HepG2 (cell line): Measurements from ENCODE around the gene SP140L. TPM values are rescaled to one million over a fixed set of nuclear protein-coding genes. Genes with fewer than 3 reads are reported as not detected.

Experiments used
- ATAC-seq: fragments of 200-7000 bp; cut with Tn5 transposase; 3 replicates; pipeline ENCODE4 v1.9.1; 2020; ENCODE audit warnings: mild to moderate bottlenecking, moderate library complexity
- BruUV-seq: library from RNA; stranded (reverse); fragments of 400-500 nt; replicated peaks from 2 replicates; lab custom pipeline; 2021; lab: Mats Ljungman, UMichigan
- CTCF ChIA-PET: fragments of 300-600 bp; formaldehyde crosslinking; extraction: SDS; loops from one replicate; lab custom pipeline; 2021; ENCODE audit warnings: low total read pairs, inconsistent platforms, low intra/inter-chr PET ratio; lab: Yijun Ruan, JAX
- POLR2A ChIA-PET: fragments of 350-600 bp; sonication (Branson Sonifier 250); formaldehyde crosslinking; loops from one replicate; lab custom pipeline; 2020; ENCODE audit warnings: antibody characterized with exemption, inconsistent platforms; lab: Yijun Ruan, JAX
- DNase-seq: peaks from one replicate; pipeline ENCODE4 v3.0.0-alpha.2; 2015; ENCODE audit warnings: low spot score
- FAIRE-seq: peaks from 3 replicates; lab custom pipeline; 2011; peaks lifted over from hg19 to GRCh38; lab: Jason Lieb, UNC
- H2AFZ ChIP-seq: one replicate; pipeline ENCODE4 v1.6.1; 2011; ENCODE audit warnings: low read length, inconsistent platforms
- H3K27ac ChIP-seq: fragments of 300-600 bp; 3 replicates; pipeline ENCODE4 v1.8.0; 2011; ENCODE audit warnings: mixed run types, mild to moderate bottlenecking, mixed read lengths, low read length, inconsistent platforms; ENCODE audit not compliant: insufficient read depth; ENCODE audit errors: extremely low read length
- H3K27me3 ChIP-seq, 2 experiments: fragments of 200-600 bp in 1 of 2; 2 replicates in 1 of 2; 3 replicates in 1 of 2; pipeline versions ENCODE4 v1.6.0 to v1.8.0; 2011; ENCODE audit warnings: low read length in 2 of 2, mild to moderate bottlenecking in 2 of 2, moderate library complexity in 2 of 2, inconsistent platforms in 1 of 2; ENCODE audit not compliant: insufficient read depth in 2 of 2, control insufficient read depth in 1 of 2
- H3K36me3 ChIP-seq, 2 experiments: fragments of 200-600 bp in 1 of 2; replicated peaks in 1 of 2; 2 replicates in 1 of 2; 3 replicates in 1 of 2; pipeline versions ENCODE4 v1.5.1 to v1.8.0; 2011; ENCODE audit warnings: low read length in 2 of 2, inconsistent platforms in 1 of 2; ENCODE audit not compliant: insufficient read depth in 2 of 2, control insufficient read depth in 1 of 2
- H3K4me1 ChIP-seq: 2 replicates; pipeline ENCODE4 v1.5.1; 2012; ENCODE audit warnings: low read length, inconsistent platforms; ENCODE audit not compliant: insufficient read depth
- H3K4me2 ChIP-seq: 2 replicates; pipeline ENCODE4 v1.6.0; 2011; ENCODE audit warnings: low read depth, low read length, inconsistent platforms
- H3K4me3 ChIP-seq, 3 experiments: fragments of 200-600 bp in 1 of 3; sonication (generic), shearing (Covaris generic) in 1 of 3; replicated peaks in 1 of 3; 2 replicates each; pipeline ENCODE4 v1.5.1; 2011 to 2016; ENCODE audit warnings: low read length in 3 of 3, inconsistent platforms in 2 of 3, low read depth in 2 of 3, mild to moderate bottlenecking in 2 of 3, control low read depth in 1 of 3, mixed read lengths in 1 of 3; ENCODE audit not compliant: insufficient read depth in 1 of 3
- H3K79me2 ChIP-seq: one replicate; pipeline ENCODE4 v1.6.1; 2011; ENCODE audit warnings: low read length, inconsistent platforms; ENCODE audit not compliant: insufficient read depth
- H3K9ac ChIP-seq: 2 replicates; pipeline ENCODE4 v1.6.0; 2011; ENCODE audit warnings: mild to moderate bottlenecking, low read depth, low read length, inconsistent platforms; ENCODE audit not compliant: insufficient read depth
- H3K9me3 ChIP-seq: 2 replicates; pipeline ENCODE4 v1.5.1; 2012; ENCODE audit warnings: mild to moderate bottlenecking, low read length
- H4K20me1 ChIP-seq: 2 replicates; pipeline ENCODE4 v1.6.0; 2011; ENCODE audit warnings: inconsistent platforms, mild to moderate bottlenecking, low read length, moderate library complexity; ENCODE audit not compliant: insufficient read depth
- BRD4 ChIP-seq: sonication (generic); formaldehyde crosslinking; IDR thresholded peaks from 2 replicates; pipeline ENCODE4 v1.4.0; 2020; ENCODE audit warnings: missing genetic modification reagents
- CENPT ChIP-seq: sonication (generic); formaldehyde crosslinking; IDR thresholded peaks from 2 replicates; pipeline ENCODE4 v1.8.0; 2022; ENCODE audit warnings: low read depth, mild to moderate bottlenecking, moderate library complexity, missing genetic modification reagents
- DR1 ChIP-seq: sonication (generic); formaldehyde crosslinking; IDR thresholded peaks from 2 replicates; pipeline ENCODE4 v1.8.0; 2021; ENCODE audit warnings: mild to moderate bottlenecking, missing genetic modification reagents, inconsistent platforms
- FOSL2 ChIP-seq: sonication (generic); formaldehyde crosslinking; IDR thresholded peaks from 2 replicates; pipeline ENCODE4 v1.4.0; 2020; ENCODE audit warnings: missing genetic modification reagents
- MAF1 ChIP-seq: sonication (generic); formaldehyde crosslinking; IDR thresholded peaks from 2 replicates; pipeline ENCODE4 v1.5.0; 2020; ENCODE audit warnings: missing genetic modification reagents, borderline replicate concordance
- MED8 ChIP-seq: sonication (generic); formaldehyde crosslinking; IDR thresholded peaks from 2 replicates; pipeline ENCODE4 v1.8.1; 2023; ENCODE audit warnings: mild to moderate bottlenecking, missing genetic modification reagents; ENCODE audit not compliant: insufficient replicate concordance
- NPAS2 ChIP-seq: sonication (generic); formaldehyde crosslinking; IDR thresholded peaks from 2 replicates; pipeline ENCODE4 v1.8.0; 2022; ENCODE audit warnings: mild to moderate bottlenecking, missing genetic modification reagents, borderline replicate concordance
- THYN1 ChIP-seq: sonication (generic); formaldehyde crosslinking; IDR thresholded peaks from 2 replicates; pipeline ENCODE4 v1.8.1; 2023; ENCODE audit warnings: low read depth, mild to moderate bottlenecking, moderate library complexity, missing genetic modification reagents, borderline replicate concordance
- TRIM24 ChIP-seq: sonication (generic); formaldehyde crosslinking; IDR thresholded peaks from 2 replicates; pipeline ENCODE4 v1.8.0; 2022; ENCODE audit warnings: mild to moderate bottlenecking, missing genetic modification reagents
- ZMAT3 ChIP-seq: sonication (generic); formaldehyde crosslinking; conservative IDR thresholded peaks from 2 replicates; pipeline ENCODE4 v1.7.0; 2021; ENCODE audit warnings: missing genetic modification reagents
- ZNF484 ChIP-seq: sonication (generic); formaldehyde crosslinking; IDR thresholded peaks from 2 replicates; pipeline ENCODE4 v1.5.1; 2020; ENCODE audit warnings: mild to moderate bottlenecking, low read depth, missing genetic modification reagents, borderline replicate concordance
- ZNF629 ChIP-seq: sonication (generic); formaldehyde crosslinking; conservative IDR thresholded peaks from 2 replicates; pipeline ENCODE4 v1.5.0; 2020; ENCODE audit warnings: missing genetic modification reagents
- ZNF678 ChIP-seq: sonication (generic); formaldehyde crosslinking; IDR thresholded peaks from 2 replicates; pipeline ENCODE4 v1.4.0; 2020; ENCODE audit warnings: mild to moderate bottlenecking, missing genetic modification reagents
- ZNF724P ChIP-seq: sonication (generic); formaldehyde crosslinking; IDR thresholded peaks from 2 replicates; pipeline ENCODE4 v1.8.0; 2022; ENCODE audit warnings: missing genetic modification reagents, borderline replicate concordance
- ZNF790 ChIP-seq: sonication (generic); formaldehyde crosslinking; IDR thresholded peaks from 2 replicates; pipeline ENCODE4 v1.8.0; 2022; ENCODE audit warnings: missing genetic modification reagents, mild to moderate bottlenecking, borderline replicate concordance
- WGBS: methylation state at CpG from one replicate; pipeline ENCODE4 v1.1.6; 2017; ENCODE audit warnings: low lambda C conversion rate; 5-methylcytosine and 5-hydroxymethylcytosine counted together
- in situ Hi-C: cut with HindIII; loops from 2 replicates; pipeline ENCODE4 v1.10.0; 2017; ENCODE audit warnings: low pct_unique_long_range_greater_than_20kb; ENCODE audit not compliant: extremely low pct_ligation_motif_present
- intact Hi-C: fragments of 100-400 bp; cut with micrococcal nuclease; formaldehyde crosslinking; loops from one replicate; pipeline ENCODE4 v1.10.0; 2022; ENCODE audit not compliant: unreplicated experiment
- polyA plus RNA-seq, 8 experiments: library from polyadenylated mRNA; depleted of rRNA in 3 of 8; stranded (reverse) in 7 of 8; unstranded in 1 of 8; fragments of >200 nt; fragmentation: Illumina TruSeq in 4 of 8; extraction: Trizol in 4 of 8; gene quantifications; 2 replicates each; pipeline versions ENCODE4 v1.2.1 to v1.2.3, GENCODE V29; 2011 to 2016; ENCODE audit warnings: low read depth in 4 of 8, missing spikeins in 1 of 8, mixed read lengths in 1 of 8; ENCODE audit not compliant: insufficient read depth in 1 of 8
- total RNA-seq, 5 experiments: library from RNA; depleted of rRNA; stranded (reverse); fragments of >200 nt; fragmentation: Illumina TruSeq; extraction: Trizol; gene quantifications; 2 replicates each; pipeline ENCODE4 v1.2.3, GENCODE V29; 2016; ENCODE audit warnings: low read depth in 1 of 5
- TF ChIP-seq, protein P1 (sequence below): sonication (generic); formaldehyde crosslinking; IDR thresholded peaks from 2 replicates; pipeline ENCODE4 v1.5.1; 2020; ENCODE audit warnings: missing genetic modification reagents, mild to moderate bottlenecking, borderline replicate concordance
- TF ChIP-seq, protein P2 (sequence below): sonication (generic); formaldehyde crosslinking; IDR thresholded peaks from 2 replicates; pipeline ENCODE4 v1.4.0; 2020; ENCODE audit warnings: missing genetic modification reagents
- TF ChIP-seq, protein P3 (sequence below): sonication (generic); formaldehyde crosslinking; IDR thresholded peaks from 2 replicates; pipeline ENCODE4 v1.4.0; 2020; ENCODE audit warnings: missing genetic modification reagents; ENCODE audit errors: not compliant biosample characterization

SP140L gene
- total and polyA plus RNA-seq, 2 of the 13 experiments (the other 11 are each of a cell fraction or from before 2014, with no cell fraction given), result 10.9 to 17.5 TPM

DNA sequence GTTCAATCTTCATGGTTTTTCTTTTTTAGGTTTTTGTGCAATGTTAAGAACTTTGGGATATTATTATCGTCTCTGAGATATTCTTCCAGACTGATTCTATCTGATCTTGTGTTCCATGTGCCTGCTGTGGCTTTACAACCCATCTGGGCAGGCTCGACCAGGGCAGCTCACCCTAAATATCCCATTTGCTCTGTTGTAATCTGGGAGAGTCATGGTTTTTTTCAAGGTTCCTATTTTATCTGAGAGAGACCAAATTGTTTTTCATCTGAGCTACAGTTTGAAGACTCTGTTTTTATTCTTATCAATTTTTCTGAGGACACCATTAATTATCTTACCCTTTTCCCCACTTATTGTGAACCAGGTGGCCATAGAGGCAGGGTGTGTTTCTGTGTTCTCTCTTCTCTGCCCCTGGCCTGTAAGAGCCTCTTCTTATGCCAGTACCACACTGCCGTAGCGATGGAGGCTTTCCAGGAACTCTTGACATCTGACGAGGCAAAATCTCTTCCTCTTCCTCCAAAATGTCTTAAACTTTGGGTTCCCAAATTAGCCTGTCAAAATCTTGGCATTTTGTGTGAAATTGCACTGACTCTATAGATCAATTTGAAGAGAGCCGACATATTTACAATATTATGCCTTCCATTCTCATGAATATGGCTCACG lies 3.1 kb downstream of the SP140L start (continued):
- TF ChIP-seq MAF1 (CRISPR knock-in tag), result no peak
- TF ChIP-seq, protein P1, sequence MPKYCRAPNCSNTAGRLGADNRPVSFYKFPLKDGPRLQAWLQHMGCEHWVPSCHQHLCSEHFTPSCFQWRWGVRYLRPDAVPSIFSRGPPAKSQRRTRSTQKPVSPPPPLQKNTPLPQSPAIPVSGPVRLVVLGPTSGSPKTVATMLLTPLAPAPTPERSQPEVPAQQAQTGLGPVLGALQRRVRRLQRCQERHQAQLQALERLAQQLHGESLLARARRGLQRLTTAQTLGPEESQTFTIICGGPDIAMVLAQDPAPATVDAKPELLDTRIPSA (CRISPR knock-in tag), result no peak

DNA sequence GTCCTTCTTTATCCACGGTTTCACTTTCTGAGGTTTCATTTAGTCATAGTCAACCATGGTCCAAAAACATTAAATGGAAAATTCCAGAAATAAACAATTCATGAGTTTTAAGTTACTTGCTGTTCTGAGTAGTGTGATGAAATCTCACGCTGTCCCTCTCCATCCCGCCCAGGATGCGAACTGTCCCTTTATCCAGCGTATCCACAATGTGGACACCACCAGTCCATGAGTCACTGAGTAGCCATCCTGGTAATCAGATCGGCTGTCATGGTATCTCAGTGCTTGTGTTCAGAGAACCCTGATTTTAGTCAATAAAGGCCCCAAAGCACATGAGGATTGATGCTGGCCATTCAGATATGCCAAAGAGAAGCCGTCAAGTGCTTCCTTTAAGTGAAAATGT lies 3.7 kb downstream of the SP140L start:
- no peak for ATAC-seq
- no peak overlapping the region for H3K9ac ChIP-seq
- H3K4me1 ChIP-seq, result peaks cover 38% of the 10 kb centered on the region
- intact Hi-C loops (no loop called here), in situ Hi-C loops (no loop called here)
- H3K36me3 ChIP-seq, result peaks cover 0 to 3% of the 10 kb centered on the region in 2 experiments; a peak in 1 of 5 replicates
- no peak overlapping the region for H3K4me2 ChIP-seq
- WGBS, result 96% methylated on average over 7 of the region's 7 CpGs
- TF ChIP-seq FOSL2 (CRISPR knock-in tag) (peak; percentile 65), ZMAT3 (CRISPR knock-in tag) (no peak), MED8 (CRISPR knock-in tag) (no peak), ZNF484 (CRISPR knock-in tag) (no peak), TRIM24 (CRISPR knock-in tag) (no peak), CENPT (CRISPR knock-in tag) (no peak), THYN1 (no peak), ZNF678 (CRISPR knock-in tag) (no peak), DR1 (CRISPR knock-in tag) (no peak), ZNF790 (CRISPR knock-in tag) (no peak), NPAS2 (CRISPR knock-in tag) (no peak), ZNF724P (no peak), BRD4 (CRISPR knock-in tag) (no peak), ZNF629 (CRISPR knock-in tag) (no peak)
- TF ChIP-seq, protein P2, sequence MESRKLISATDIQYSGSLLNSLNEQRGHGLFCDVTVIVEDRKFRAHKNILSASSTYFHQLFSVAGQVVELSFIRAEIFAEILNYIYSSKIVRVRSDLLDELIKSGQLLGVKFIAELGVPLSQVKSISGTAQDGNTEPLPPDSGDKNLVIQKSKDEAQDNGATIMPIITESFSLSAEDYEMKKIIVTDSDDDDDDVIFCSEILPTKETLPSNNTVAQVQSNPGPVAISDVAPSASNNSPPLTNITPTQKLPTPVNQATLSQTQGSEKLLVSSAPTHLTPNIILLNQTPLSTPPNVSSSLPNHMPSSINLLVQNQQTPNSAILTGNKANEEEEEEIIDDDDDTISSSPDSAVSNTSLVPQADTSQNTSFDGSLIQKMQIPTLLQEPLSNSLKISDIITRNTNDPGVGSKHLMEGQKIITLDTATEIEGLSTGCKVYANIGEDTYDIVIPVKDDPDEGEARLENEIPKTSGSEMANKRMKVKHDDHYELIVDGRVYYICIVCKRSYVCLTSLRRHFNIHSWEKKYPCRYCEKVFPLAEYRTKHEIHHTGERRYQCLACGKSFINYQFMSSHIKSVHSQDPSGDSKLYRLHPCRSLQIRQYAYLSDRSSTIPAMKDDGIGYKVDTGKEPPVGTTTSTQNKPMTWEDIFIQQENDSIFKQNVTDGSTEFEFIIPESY (CRISPR knock-in tag), result peak; percentile 63; the same call in 1 of the 2 replicates
- TF ChIP-seq, protein P3, sequence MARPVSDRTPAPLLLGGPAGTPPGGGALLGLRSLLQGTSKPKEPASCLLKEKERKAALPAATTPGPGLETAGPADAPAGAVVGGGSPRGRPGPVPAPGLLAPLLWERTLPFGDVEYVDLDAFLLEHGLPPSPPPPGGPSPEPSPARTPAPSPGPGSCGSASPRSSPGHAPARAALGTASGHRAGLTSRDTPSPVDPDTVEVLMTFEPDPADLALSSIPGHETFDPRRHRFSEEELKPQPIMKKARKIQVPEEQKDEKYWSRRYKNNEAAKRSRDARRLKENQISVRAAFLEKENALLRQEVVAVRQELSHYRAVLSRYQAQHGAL (CRISPR knock-in tag), result no peak
- no peak for FAIRE-seq
- DNase-seq, result no peak
- no peaks in the 10 kb centered on the region for H4K20me1 ChIP-seq
- POLR2A ChIA-PET, result no interaction called here
- H3K27me3 ChIP-seq, result no peaks in the 10 kb centered on the region; a peak in 1 of 5 replicates
- no TSS peak for BruUV-seq
- no peak overlapping the region for H3K27ac ChIP-seq
- CTCF ChIA-PET, result no interaction called here
- H3K9me3 ChIP-seq, result no peaks in the 10 kb centered on the region
- H2AFZ ChIP-seq, result no peak overlapping the region
- no peak overlapping the region for H3K4me3 ChIP-seq
- peaks cover 3% of the 10 kb centered on the region for H3K79me2 ChIP-seq
